H1 (cell line): ENCODE data around the gene TTLL1. TPM values are rescaled to one million over a fixed set of nuclear protein-coding genes. Genes with fewer than 3 reads are reported as not detected.

Experiments
- CTCF ChIA-PET: fragments of 300-600 bp; sonication (Branson Sonifier 250); formaldehyde crosslinking; loops from one replicate; lab custom pipeline; 2021; ENCODE audit not compliant: partially characterized antibody; lab: Charles Lee
- POLR2A ChIA-PET: fragments of 300-600 bp; sonication (Branson Sonifier 250); formaldehyde crosslinking; loops from one replicate; lab custom pipeline; 2021; ENCODE audit warnings: inconsistent platforms; ENCODE audit not compliant: partially characterized antibody; lab: Charles Lee
- DNase-seq, 2 experiments: peaks; one replicate each; pipeline versions ENCODE4 v3.0.0 to v3.0.0-alpha.2; 2010 to 2022; ENCODE audit warnings: low spot score in 2 of 2, low read depth in 1 of 2, mixed read lengths in 1 of 2
- FAIRE-seq: peaks from 2 replicates; lab custom pipeline; 2011; peaks lifted over from hg19 to GRCh38; lab: Jason Lieb, UNC
- H2AFZ ChIP-seq: 2 replicates; pipeline ENCODE4 v1.8.1; 2012; ENCODE audit warnings: low read length, inconsistent platforms
- H2AK5ac ChIP-seq: 2 replicates; pipeline ENCODE4 v1.6.1; 2013; ENCODE audit warnings: low read depth, low read length
- H2BK120ac ChIP-seq: replicated peaks from 2 replicates; pipeline ENCODE3; 2013; ENCODE audit warnings: low read depth, low read length, inconsistent platforms
- H2BK12ac ChIP-seq: 2 replicates; pipeline ENCODE4 v1.6.1; 2013; ENCODE audit warnings: low read depth, low read length
- H2BK15ac ChIP-seq: 2 replicates; pipeline ENCODE4 v1.6.1; 2013; ENCODE audit warnings: low read length
- H2BK20ac ChIP-seq: 2 replicates; pipeline ENCODE4 v1.6.1; 2013; ENCODE audit warnings: low read length
- H2BK5ac ChIP-seq: 2 replicates; pipeline ENCODE4 v1.6.1; 2013; ENCODE audit warnings: low read depth, low read length
- H3K14ac ChIP-seq: 2 replicates; pipeline ENCODE4 v1.6.1; 2013; ENCODE audit warnings: inconsistent platforms; ENCODE audit not compliant: insufficient read length
- H3K18ac ChIP-seq: 2 replicates; pipeline ENCODE4 v1.6.1; 2013; ENCODE audit warnings: low read length; ENCODE audit errors: extremely low read depth
- H3K23ac ChIP-seq: 2 replicates; pipeline ENCODE4 v1.6.1; 2013; ENCODE audit warnings: inconsistent platforms; ENCODE audit not compliant: insufficient read length
- H3K23me2 ChIP-seq: 2 replicates; pipeline ENCODE4 v1.6.1; 2013; ENCODE audit warnings: low read depth, low read length
- H3K27ac ChIP-seq: 2 replicates; pipeline ENCODE4 v1.6.1; 2011; ENCODE audit warnings: low read depth, low read length, inconsistent platforms
- H3K27me3 ChIP-seq, 4 experiments: replicated peaks in 1 of 4; 1 replicate in 1 of 4; 2 replicates in 3 of 4; pipeline versions ENCODE4 v1.6.1 to v1.8.1; 2011 to 2013; ENCODE audit warnings: low read length in 3 of 4, mild to moderate bottlenecking in 3 of 4, inconsistent platforms in 2 of 4, mixed read lengths in 2 of 4, moderate library complexity in 1 of 4; ENCODE audit not compliant: control insufficient read depth in 3 of 4, insufficient read depth in 3 of 4; ENCODE audit errors: extremely low read depth in 1 of 4
- H3K36me3 ChIP-seq, 4 experiments: 2 replicates each; pipeline versions ENCODE4 v1.6.1 to v1.8.1; 2011 to 2013; ENCODE audit warnings: mild to moderate bottlenecking in 4 of 4, low read length in 3 of 4, moderate library complexity in 2 of 4, control low read depth in 1 of 4, inconsistent platforms in 1 of 4; ENCODE audit not compliant: insufficient read depth in 4 of 4, control insufficient read depth in 2 of 4
- H3K4ac ChIP-seq: replicated peaks from 2 replicates; pipeline ENCODE3; 2013; ENCODE audit warnings: low read length, low read depth, mixed read lengths, inconsistent platforms; ENCODE audit not compliant: insufficient read length
- H3K4me1 ChIP-seq, 4 experiments: replicated peaks in 1 of 4; 1 replicate in 1 of 4; 2 replicates in 3 of 4; pipeline versions ENCODE4 v1.6.1 to v1.8.1; 2011 to 2013; ENCODE audit warnings: low read length in 3 of 4, inconsistent platforms in 2 of 4, mixed read lengths in 1 of 4; ENCODE audit not compliant: insufficient read depth in 4 of 4, control insufficient read depth in 3 of 4
- H3K4me2 ChIP-seq, 2 experiments: 2 replicates each; pipeline versions ENCODE4 v1.6.1 to v1.8.1; 2011 to 2013; ENCODE audit warnings: low read depth in 2 of 2, low read length in 2 of 2, control low read depth in 1 of 2, inconsistent platforms in 1 of 2, mild to moderate bottlenecking in 1 of 2; ENCODE audit not compliant: insufficient read depth in 1 of 2
- H3K4me3 ChIP-seq, 4 experiments: fragments of 200-600, 300-600 bp in 1 of 4; sonication (generic), shearing (Covaris generic), sonication (Bioruptor Twin) in 1 of 4; 2 replicates each; pipeline versions ENCODE4 v1.5.1 to v1.8.1; 2011 to 2016; ENCODE audit warnings: low read length in 4 of 4, low read depth in 3 of 4, control low read depth in 2 of 4, inconsistent platforms in 2 of 4, mild to moderate bottlenecking in 2 of 4, mixed read lengths in 1 of 4, moderate library complexity in 1 of 4; ENCODE audit not compliant: insufficient read depth in 2 of 4; ENCODE audit errors: extremely low read depth in 1 of 4
- H3K56ac ChIP-seq: replicated peaks from 2 replicates; pipeline ENCODE3; 2013; ENCODE audit warnings: low read depth, mild to moderate bottlenecking, mixed read lengths, low read length, inconsistent platforms; ENCODE audit not compliant: insufficient read length
- H3K79me1 ChIP-seq: 2 replicates; pipeline ENCODE4 v1.6.1; 2013; ENCODE audit warnings: low read depth, low read length, control low read depth
- H3K79me2 ChIP-seq, 2 experiments: 2 replicates each; pipeline versions ENCODE4 v1.6.1 to v1.8.1; 2012 to 2013; ENCODE audit warnings: low read length in 2 of 2, mild to moderate bottlenecking in 2 of 2, inconsistent platforms in 1 of 2; ENCODE audit not compliant: insufficient read depth in 2 of 2, control insufficient read depth in 1 of 2
- H3K9ac ChIP-seq, 4 experiments: replicated peaks in 1 of 4; 1 replicate in 1 of 4; 2 replicates in 3 of 4; pipeline versions ENCODE4 v1.6.1 to v1.8.1; 2011 to 2013; ENCODE audit warnings: low read depth in 3 of 4, low read length in 3 of 4, control low read depth in 2 of 4, mild to moderate bottlenecking in 2 of 4, moderate library complexity in 2 of 4, inconsistent platforms in 1 of 4; ENCODE audit errors: extremely low read depth in 1 of 4
- H3K9me3 ChIP-seq, 2 experiments: 2 replicates each; pipeline versions ENCODE4 v1.6.1 to v1.8.1; 2012 to 2013; ENCODE audit warnings: mild to moderate bottlenecking in 2 of 2, moderate library complexity in 2 of 2, control low read depth in 1 of 2, inconsistent platforms in 1 of 2, low read depth in 1 of 2, low read length in 1 of 2, mixed read lengths in 1 of 2; ENCODE audit not compliant: insufficient read depth in 2 of 2
- H4K20me1 ChIP-seq, 2 experiments: replicated peaks in 1 of 2; 2 replicates each; pipeline versions ENCODE3 to v1.8.1; 2011 to 2013; ENCODE audit warnings: inconsistent platforms in 2 of 2, low read length in 2 of 2, mild to moderate bottlenecking in 1 of 2; ENCODE audit not compliant: insufficient read depth in 2 of 2, control insufficient read depth in 1 of 2
- H4K5ac ChIP-seq: 2 replicates; pipeline ENCODE4 v1.6.1; 2013; ENCODE audit warnings: low read length, low read depth, mixed read lengths, inconsistent platforms; ENCODE audit not compliant: insufficient read length
- H4K8ac ChIP-seq: 2 replicates; pipeline ENCODE4 v1.8.0; 2013; ENCODE audit warnings: mild to moderate bottlenecking, moderate library complexity, low read length, inconsistent platforms; ENCODE audit not compliant: insufficient read depth; ENCODE audit errors: extremely low read depth
- H4K91ac ChIP-seq: replicated peaks from 2 replicates; pipeline ENCODE3; 2013; ENCODE audit warnings: low read length, mixed read lengths, inconsistent platforms; ENCODE audit not compliant: insufficient read length
- CREB1 ChIP-seq: IDR thresholded peaks from 2 replicates; pipeline ENCODE4 v1.6.1; 2012; ENCODE audit warnings: inconsistent platforms
- E2F6 ChIP-seq: IDR thresholded peaks from 2 replicates; pipeline ENCODE4 v1.6.1; 2012; ENCODE audit warnings: inconsistent platforms
- EP300 ChIP-seq, 2 experiments: IDR thresholded peaks; 1 replicate in 1 of 2; 2 replicates in 1 of 2; pipeline ENCODE4 v1.6.1; 2011 to 2012; ENCODE audit warnings: low read depth in 2 of 2, low read length in 2 of 2, mild to moderate bottlenecking in 2 of 2, borderline replicate concordance in 1 of 2, inconsistent platforms in 1 of 2, moderate library complexity in 1 of 2
- GTF2F1 ChIP-seq: IDR thresholded peaks from 2 replicates; pipeline ENCODE4 v1.6.1; 2012; ENCODE audit warnings: low read depth, low read length, improper control_type of control experiment, borderline replicate concordance
- KDM4A ChIP-seq: IDR thresholded peaks from one replicate; pipeline ENCODE4 v1.7.1; 2012; ENCODE audit warnings: low read depth, mild to moderate bottlenecking, moderate library complexity, low read length, inconsistent platforms; ENCODE audit not compliant: severe bottlenecking
- MAFK ChIP-seq: IDR thresholded peaks from 2 replicates; pipeline ENCODE4 v1.6.1; 2012; ENCODE audit warnings: low read depth, mild to moderate bottlenecking, improper control_type of control experiment, low read length
- NANOG ChIP-seq: IDR thresholded peaks from 2 replicates; pipeline ENCODE4 v1.6.1; 2011; ENCODE audit warnings: low read length, low read depth, mild to moderate bottlenecking, inconsistent platforms; ENCODE audit not compliant: insufficient read depth, poor library complexity, severe bottlenecking
- RAD21 ChIP-seq, 2 experiments: IDR thresholded peaks in 1 of 2; conservative IDR thresholded peaks in 1 of 2; 2 replicates each; pipeline ENCODE4 v1.6.1; 2011; ENCODE audit warnings: low read depth in 2 of 2, low read length in 2 of 2, improper control_type of control experiment in 1 of 2, inconsistent platforms in 1 of 2, mild to moderate bottlenecking in 1 of 2, moderate library complexity in 1 of 2
- RFX5 ChIP-seq: IDR thresholded peaks from 2 replicates; pipeline ENCODE4 v1.6.1; 2011; ENCODE audit warnings: low read depth, low read length, improper control_type of control experiment, borderline replicate concordance
- TAF1 ChIP-seq: IDR thresholded peaks from 2 replicates; pipeline ENCODE4 v1.6.1; 2011; ENCODE audit warnings: mild to moderate bottlenecking, low read depth, low read length
- TEAD4 ChIP-seq: IDR thresholded peaks from 2 replicates; pipeline ENCODE4 v1.6.1; 2012; ENCODE audit warnings: low read depth, low read length, inconsistent platforms, mixed read lengths
- WGBS, 2 experiments: shearing (Covaris generic) in 1 of 2; methylation state at CpG; one replicate each; pipeline versions ENCODE4 v1.1.6 to v1.1.7; 2013 to 2015; ENCODE audit warnings: low lambda C conversion rate in 2 of 2, mixed read lengths in 2 of 2, inconsistent platforms in 1 of 2, low coverage in 1 of 2, missing lambda C conversion rate in 1 of 2; ENCODE audit not compliant: insufficient replicate concordance in 2 of 2, insufficient coverage in 1 of 2, insufficient read length in 1 of 2; ENCODE audit errors: extremely low coverage in 1 of 2, missing lambda C conversion rate in 1 of 2; 5-methylcytosine and 5-hydroxymethylcytosine counted together
- polyA plus RNA-seq, 7 experiments: library from polyadenylated mRNA; depleted of rRNA in 3 of 7; stranded (reverse) in 5 of 7; unstranded in 2 of 7; fragments of >200 nt in 5 of 7; fragments of 200-250 nt in 2 of 7; gene quantifications; 1 replicate in 5 of 7; 2 replicates in 1 of 7; 4 replicates in 1 of 7; pipeline versions ENCODE4 v1.2.1 to v1.2.3, GENCODE V29; 2011 to 2013; ENCODE audit warnings: missing spikeins in 2 of 7, mixed read lengths in 2 of 7
- total RNA-seq: library from RNA; stranded (reverse); fragmentation: NEBNext Ultra II Directional; extraction: Animal tissue kit (Norgen Biotek cat#: 25700); gene quantifications from 2 replicates; pipeline ENCODE4 v1.2.1, GENCODE V29; 2021

The TTLL1 gene
- total and polyA plus RNA-seq, 2 of the 8 experiments (the other 6 are each of a cell fraction or from before 2014, with no cell fraction given), result 5.0 to 13.8 TPM

- H3K9ac ChIP-seq, result no peak overlapping the region
- H4K8ac ChIP-seq, result no peak overlapping the region; the same call in 1 of the 2 replicates
- no peak overlapping the region for H2AK5ac ChIP-seq
- H2AFZ ChIP-seq, result no peak overlapping the region
- DNase-seq (no peak), FAIRE-seq (no peak)
- no peak overlapping the region for H2BK15ac ChIP-seq
- no peak overlapping the region for H3K4me2 ChIP-seq
- peaks cover 28% of the 10 kb centered on the region for H3K79me1 ChIP-seq
- H3K4me3 ChIP-seq, result no peak overlapping the region
- no peak overlapping the region for H3K23ac ChIP-seq
- peaks cover 13 to 30% of the 10 kb centered on the region in 2 experiments for H4K20me1 ChIP-seq
- WGBS, 2 experiments, result 90% methylated on average over 12 of the region's 12 CpGs; no CpG with 5 or more reads in 1 of the 2 experiments
- no peak overlapping the region for H4K91ac ChIP-seq
- H3K14ac ChIP-seq, result no peak overlapping the region
- no peak overlapping the region for H4K5ac ChIP-seq
- H3K36me3 ChIP-seq, result no peaks in the 10 kb centered on the region
- H2BK20ac ChIP-seq, result no peak overlapping the region
- H3K4ac ChIP-seq, result no peak overlapping the region
- 0 out of 4 replicates have a peak, but pooled peaks cover 0 to 3% of the 10 kb centered on the region in 2 experiments for H3K9me3 ChIP-seq
- no peak overlapping the region for H2BK120ac ChIP-seq
- H3K27ac ChIP-seq, result no peak overlapping the region
- H2BK12ac ChIP-seq, result no peak overlapping the region
- POLR2A ChIA-PET, result interaction anchor here (6.2 kb wide), 1 partner anchor 21 kb away, joined by 32 read pairs; the partner anchor contains the start of gene PACSIN2
- H3K56ac ChIP-seq, result no peak overlapping the region
- H3K79me2 ChIP-seq, result peaks cover 19 to 87% of the 10 kb centered on the region in 2 experiments
- no peak overlapping the region for H2BK5ac ChIP-seq
- H3K4me1 ChIP-seq, result peaks cover 2 to 9% (median 3%) of the 10 kb centered on the region in 4 experiments; a peak in 5 of 7 replicates
- no peaks in the 10 kb centered on the region for H3K23me2 ChIP-seq
- CTCF ChIA-PET, result interaction anchor here (0.8 kb wide), 1 partner anchor 9 kb away, joined by 4 read pairs; no protein-coding TSS in a partner anchor
- no peak overlapping the region for H3K18ac ChIP-seq
- no peaks in the 10 kb centered on the region for H3K27me3 ChIP-seq
- TF ChIP-seq TAF1 (no peak), KDM4A (no peak), NANOG (no peak), TEAD4 (no peak), E2F6 (no peak), MAFK (no peak), GTF2F1 (no peak), CREB1 (no peak), RFX5 (no peak), EP300 (IDR thresholded peaks at IDR 0.05; ENCODE audit: borderline replicate concordance in 1 of 2, low read depth in 2 of 2, low read length in 2 of 2) (no peak), RAD21 (IDR thresholded peaks at IDR 0.05 in 1 of 2, conservative IDR thresholded peaks at IDR 0.05 in 1 of 2; ENCODE audit: low read depth in 2 of 2, low read length in 2 of 2) (no peak)
These were observed 95.4 kb downstream of the TTLL1 start for GRCh38 chr22:42993651-42994275.
